GM23248 (cell line): ENCODE data around the gene DCUN1D1.

Experiments
- EZH2 ChIP-seq: fragments of 200-600 bp; sonication (generic); IDR thresholded peaks from 2 replicates; pipeline ENCODE4 v1.6.1; 2018; ENCODE audit warnings: antibody characterized with exemption, mild to moderate bottlenecking; ENCODE audit not compliant: insufficient read depth, poor library complexity, severe bottlenecking
- EZH2phosphoT487 ChIP-seq: fragments of 200-600 bp; sonication (generic); IDR thresholded peaks from 2 replicates; pipeline ENCODE4 v1.6.1; 2018; ENCODE audit warnings: antibody characterized with exemption, moderate library complexity, mild to moderate bottlenecking, low read depth; ENCODE audit not compliant: insufficient read depth

DNA sequence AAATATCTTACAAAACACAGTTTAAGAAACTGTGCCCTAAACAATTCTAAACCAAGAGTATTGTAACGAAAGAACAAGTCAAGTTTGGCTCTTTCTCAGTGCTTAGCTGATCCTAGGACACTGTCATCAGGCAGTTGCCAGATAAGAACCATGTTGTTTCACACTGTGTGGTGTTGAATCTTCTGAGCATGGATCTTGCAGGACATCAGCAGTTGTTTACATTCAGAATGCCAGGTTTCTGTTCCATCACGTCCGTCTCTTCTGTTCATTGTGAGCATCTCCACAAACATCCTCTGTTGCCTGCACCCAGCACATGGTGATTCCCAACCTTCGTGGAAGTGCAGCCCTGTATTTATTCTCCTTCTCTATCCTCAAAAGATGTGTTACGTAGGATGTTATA is 67.9 kb downstream of the DCUN1D1 start:
- TF ChIP-seq EZH2 (no peak), EZH2phosphoT487 (no peak)
